GM23338 (cell line): ENCODE data around the gene SERINC5. TPM values are rescaled to one million over a fixed set of nuclear protein-coding genes. Genes with fewer than 3 reads are reported as not detected.

Experiments used
- ATAC-seq: fragments of 200-7000 bp; cut with Tn5 transposase; 3 replicates; pipeline ENCODE4 v1.9.1; 2020
- DNase-seq: peaks from one replicate; pipeline ENCODE4 v3.0.0-alpha.2; 2015; ENCODE audit warnings: low spot score
- H2AFZ ChIP-seq: fragments of 200-600 bp; sonication (generic); 2 replicates; pipeline ENCODE4 v1.8.0; 2016; ENCODE audit warnings: antibody characterized with exemption, mild to moderate bottlenecking, moderate library complexity
- H3F3A ChIP-seq: fragments of 200-600 bp; sonication (generic); replicated peaks from 2 replicates; pipeline ENCODE4 v1.8.0; 2017; ENCODE audit warnings: antibody characterized with exemption, mixed run types, low read depth
- H3K27ac ChIP-seq: fragments of 200-600 bp; sonication (generic); 2 replicates; pipeline ENCODE4 v1.6.1; 2016; ENCODE audit warnings: low read depth
- H3K27me3 ChIP-seq: fragments of 200-600 bp; sonication (generic); 2 replicates; pipeline ENCODE4 v1.8.0; 2016; ENCODE audit warnings: mild to moderate bottlenecking, mixed run types, moderate library complexity; ENCODE audit not compliant: insufficient read depth
- H3K36me3 ChIP-seq: fragments of 200-600 bp; sonication (generic); 2 replicates; pipeline ENCODE4 v1.8.0; 2016; ENCODE audit warnings: mild to moderate bottlenecking; ENCODE audit not compliant: insufficient read depth
- H3K4me1 ChIP-seq: fragments of 200-600 bp; sonication (generic); 2 replicates; pipeline ENCODE4 v1.8.0; 2016; ENCODE audit warnings: mild to moderate bottlenecking, moderate library complexity; ENCODE audit not compliant: insufficient read depth
- H3K4me2 ChIP-seq: fragments of 200-600 bp; sonication (generic); 2 replicates; pipeline ENCODE4 v1.7.1; 2017; ENCODE audit warnings: mixed run types
- H3K4me3 ChIP-seq: fragments of 200-600 bp; sonication (generic); 2 replicates; pipeline ENCODE4 v1.6.1; 2016; ENCODE audit warnings: mixed run types
- H3K79me2 ChIP-seq: fragments of 200-600 bp; sonication (generic); replicated peaks from 2 replicates; pipeline ENCODE4 v1.8.0; 2017; ENCODE audit warnings: mild to moderate bottlenecking; ENCODE audit not compliant: insufficient read depth
- H3K9me2 ChIP-seq: fragments of 200-600 bp; sonication (generic); 2 replicates; pipeline ENCODE4 v1.8.0; 2017; ENCODE audit not compliant: insufficient read depth
- H4K20me1 ChIP-seq: fragments of 200-600 bp; sonication (generic); replicated peaks from 2 replicates; pipeline ENCODE4 v1.8.0; 2017; ENCODE audit warnings: mild to moderate bottlenecking; ENCODE audit not compliant: insufficient read depth
- H3K27ac Mint-ChIP-seq: 2 replicates; pipeline ENCODE4 v1.8.0; 2020; ENCODE audit warnings: inconsistent platforms, mild to moderate bottlenecking, moderate library complexity, mixed read lengths
- H3K27me3 Mint-ChIP-seq: 3 replicates; pipeline ENCODE4 v1.8.0; 2022; ENCODE audit warnings: low read depth, mild to moderate bottlenecking, moderate library complexity, mixed read lengths, inconsistent platforms; ENCODE audit not compliant: insufficient read depth, poor library complexity
- H3K36me3 Mint-ChIP-seq: 3 replicates; pipeline ENCODE4 v1.8.0; 2021; ENCODE audit warnings: low read depth, mild to moderate bottlenecking, inconsistent platforms, moderate library complexity, mixed read lengths
- H3K4me1 Mint-ChIP-seq: 3 replicates; pipeline ENCODE4 v1.8.0; 2020; ENCODE audit warnings: mild to moderate bottlenecking, inconsistent platforms, mixed read lengths
- H3K4me3 Mint-ChIP-seq: 3 replicates; pipeline ENCODE4 v1.8.0; 2021; ENCODE audit warnings: moderate library complexity, mild to moderate bottlenecking, inconsistent platforms, mixed read lengths
- H3K9me3 Mint-ChIP-seq: 3 replicates; pipeline ENCODE4 v1.8.0; 2020; ENCODE audit warnings: moderate library complexity, mild to moderate bottlenecking, inconsistent platforms, mixed read lengths
- CREB1 ChIP-seq: fragments of 250-450 bp; sonication (Bioruptor Pico); IDR thresholded peaks from 2 replicates; pipeline ENCODE4 v1.5.0; 2020; ENCODE audit warnings: low read depth, mild to moderate bottlenecking, moderate library complexity
- ETS1 ChIP-seq: IDR thresholded peaks from 2 replicates; pipeline ENCODE4 v1.6.1; 2016; ENCODE audit warnings: antibody characterized with exemption
- EZH2 ChIP-seq: fragments of 200-600 bp; sonication (generic); IDR thresholded peaks from one replicate; pipeline ENCODE4 v1.8.0; 2017; ENCODE audit warnings: antibody characterized with exemption, mild to moderate bottlenecking, low read depth; ENCODE audit not compliant: unreplicated experiment
- EZH2phosphoT487 ChIP-seq: fragments of 200-600 bp; sonication (generic); IDR thresholded peaks from one replicate; pipeline ENCODE4 v1.8.1; 2018; ENCODE audit warnings: antibody characterized with exemption; ENCODE audit not compliant: unreplicated experiment
- JUNB ChIP-seq: IDR thresholded peaks from one replicate; pipeline ENCODE4 v1.6.1; 2016; ENCODE audit warnings: antibody characterized with exemption; ENCODE audit not compliant: unreplicated experiment
- REST ChIP-seq: IDR thresholded peaks from one replicate; pipeline ENCODE4 v1.6.1; 2018; ENCODE audit warnings: antibody characterized with exemption; ENCODE audit not compliant: unreplicated experiment
- STAT1 ChIP-seq: IDR thresholded peaks from one replicate; pipeline ENCODE4 v1.6.1; 2016; ENCODE audit warnings: antibody characterized with exemption; ENCODE audit not compliant: unreplicated experiment
- ZNF331 ChIP-seq: fragments of 250-450 bp; sonication (Bioruptor Pico); IDR thresholded peaks from 2 replicates; pipeline ENCODE4 v1.5.0; 2020; ENCODE audit warnings: low read depth, mild to moderate bottlenecking, moderate library complexity
- polyA plus RNA-seq: library from polyadenylated mRNA; unstranded; fragments of >200 nt; fragmentation: Nextera tagmentation; extraction: Ambion mirVana; gene quantifications from 2 replicates; pipeline ENCODE4 v1.2.1, GENCODE V29; 2016
- total RNA-seq: library from RNA; depleted of rRNA; stranded (reverse); fragments of >200 nt; shearing (Covaris generic); gene quantifications from 2 replicates; pipeline ENCODE4 v1.2.3, GENCODE V29; 2014

Gene SERINC5
- total and polyA plus RNA-seq, 2 experiments from 2014 or later, result 34.0 to 107 TPM

GRCh38 chr5:80124121-80124918 is 131.5 kb downstream of the SERINC5 start:
- H3K4me1 ChIP-seq, result peaks cover 14% of the 10 kb centered on the region
- H2AFZ ChIP-seq, result no peak overlapping the region
- H3F3A ChIP-seq, result no peaks in the 10 kb centered on the region
- H3K27me3 Mint-ChIP-seq, result peaks cover 9% of the 10 kb centered on the region
- TF ChIP-seq REST, result no peak
- TF ChIP-seq EZH2, result no peak
- no peak for TF ChIP-seq STAT1
- no peak for TF ChIP-seq ZNF331 (CRISPR knock-in tag)
- TF ChIP-seq JUNB, result no peak
- H3K27ac Mint-ChIP-seq, result no peak overlapping the region
- H3K4me1 Mint-ChIP-seq, result peaks cover 10% of the 10 kb centered on the region
- peaks cover 12% of the 10 kb centered on the region; the same call in 1 of the 2 replicates for H3K9me2 ChIP-seq
- no peak for ATAC-seq
- no peak for DNase-seq
- H4K20me1 ChIP-seq, result no peaks in the 10 kb centered on the region
- H3K9me3 Mint-ChIP-seq, result no peaks in the 10 kb centered on the region
- H3K79me2 ChIP-seq, result no peaks in the 10 kb centered on the region
- H3K36me3 ChIP-seq, result no peaks in the 10 kb centered on the region
- H3K27ac ChIP-seq, result no peak overlapping the region
- no peaks in the 10 kb centered on the region for H3K27me3 ChIP-seq
- no peak overlapping the region for H3K4me2 ChIP-seq
- peaks cover 5% of the 10 kb centered on the region; the same call in 2 of the 3 replicates for H3K36me3 Mint-ChIP-seq
- no peak overlapping the region for H3K4me3 Mint-ChIP-seq
- H3K4me3 ChIP-seq, result no peak overlapping the region

GRCh38 chr5:80122579-80122978 is 133.3 kb downstream of the SERINC5 start:
- no peak overlapping the region for H3K27ac Mint-ChIP-seq
- H3K36me3 Mint-ChIP-seq, result peaks cover 7% of the 10 kb centered on the region
- no peak for TF ChIP-seq ZNF331 (CRISPR knock-in tag)
- no peak overlapping the region for H3K4me3 Mint-ChIP-seq
- Histone ChIP-seq H4K20me1 (no peaks in the 10 kb centered on the region), H3K4me3 (no peak overlapping the region), H3K4me1 (no peaks in the 10 kb centered on the region), H3K9me2 (peaks cover 12% of the 10 kb centered on the region; the same call in 1 of the 2 replicates), H2AFZ (no peak overlapping the region), H3K79me2 (no peaks in the 10 kb centered on the region), H3K27me3 (no peaks in the 10 kb centered on the region), H3K36me3 (peaks cover 3% of the 10 kb centered on the region; the same call in 1 of the 2 replicates), H3K4me2 (no peak overlapping the region), H3F3A (no peaks in the 10 kb centered on the region), H3K27ac (no peak overlapping the region)
- no peaks in the 10 kb centered on the region for H3K4me1 Mint-ChIP-seq
- peaks cover 9% of the 10 kb centered on the region for H3K27me3 Mint-ChIP-seq
- ATAC-seq (no peak), DNase-seq (no peak)
- H3K9me3 Mint-ChIP-seq, result 0 out of 3 replicates have a peak, but pooled peaks cover 2% of the 10 kb centered on the region

GRCh38 chr5:80119372-80119771 is 136.5 kb downstream of the SERINC5 start:
- H4K20me1 ChIP-seq, result no peaks in the 10 kb centered on the region
- Mint-ChIP-seq H3K9me3 (peaks cover 8% of the 10 kb centered on the region), H3K4me1 (no peaks in the 10 kb centered on the region), H3K27ac (no peak overlapping the region), H3K27me3 (peaks cover 8% of the 10 kb centered on the region), H3K4me3 (no peak overlapping the region), H3K36me3 (peaks cover 10% of the 10 kb centered on the region)
- no peak overlapping the region for H3K4me2 ChIP-seq
- no peaks in the 10 kb centered on the region for H3K27me3 ChIP-seq
- no peaks in the 10 kb centered on the region for H3K9me2 ChIP-seq
- no peaks in the 10 kb centered on the region for H3K4me1 ChIP-seq
- no peak overlapping the region for H3K4me3 ChIP-seq
- no peak for DNase-seq
- H3F3A ChIP-seq, result no peaks in the 10 kb centered on the region
- peaks cover 7% of the 10 kb centered on the region; the same call in 1 of the 2 replicates for H3K36me3 ChIP-seq
- no peaks in the 10 kb centered on the region for H3K79me2 ChIP-seq
- no peak overlapping the region for H3K27ac ChIP-seq
- no peak for ATAC-seq
- H2AFZ ChIP-seq, result no peak overlapping the region
- TF ChIP-seq ETS1 (no peak), ZNF331 (CRISPR knock-in tag) (no peak), JUNB (no peak), REST (no peak), CREB1 (CRISPR knock-in tag) (no peak), EZH2phosphoT487 (no peak)
